GM21529 (cell line): ENCODE data around the gene OR13C3.
"Not testable (repeated sequence)": the region's sequence is repeated elsewhere in the genome, so short reads cannot be mapped to it uniquely, and the experiment has no call there.

ENCODE experiments used
- ATAC-seq: cut with Tn5 transposase; IDR thresholded peaks from one replicate; pipeline ENCODE4 v1.9.1; 2021; ENCODE audit not compliant: unreplicated experiment

Gene OR13C3

DNA sequence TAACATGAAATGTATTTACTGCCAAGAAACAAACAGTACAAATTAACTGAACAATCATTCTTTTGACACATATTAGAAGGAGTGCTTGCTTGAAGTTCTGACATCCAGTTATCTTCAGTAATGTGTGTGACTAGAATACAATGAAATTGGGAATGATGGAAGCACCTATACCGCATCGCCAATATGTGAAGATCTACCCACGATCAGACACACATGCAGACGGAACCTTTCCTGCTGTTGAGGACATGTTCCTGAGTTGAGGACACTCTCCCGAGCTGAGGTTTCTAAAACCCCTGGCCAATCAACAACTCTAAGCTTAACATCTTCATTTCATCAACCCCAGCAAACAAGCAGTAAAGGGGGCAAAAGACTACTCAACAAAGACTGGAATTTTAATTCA lies at the start of gene OR13C3:
TSS of gene OR13C3 (minus strand) at position 101 of the 400 bp plus-strand sequence. CDS start 133 bp downstream, outside the sequence.
- no peak for ATAC-seq

DNA sequence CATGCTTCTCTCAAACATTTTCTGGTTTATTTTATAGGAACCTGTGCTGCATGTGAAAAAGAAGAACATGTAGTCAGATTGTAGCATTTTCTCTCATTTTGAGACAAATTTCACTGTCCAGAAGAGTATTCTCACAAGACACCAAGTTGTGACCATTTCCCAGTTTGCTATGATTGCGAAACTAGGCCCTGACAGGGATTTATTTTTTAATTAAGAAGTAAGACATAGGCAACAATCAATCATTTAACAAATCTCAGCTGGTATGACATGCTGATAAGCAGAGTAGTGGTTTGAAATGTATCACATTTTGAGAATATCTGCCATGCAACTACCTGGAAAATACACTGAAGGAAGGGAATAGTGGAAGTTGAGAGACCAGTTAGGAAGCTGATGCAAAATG lies 43.9 kb upstream of the OR13C3 start:
- ATAC-seq, result no peak

DNA sequence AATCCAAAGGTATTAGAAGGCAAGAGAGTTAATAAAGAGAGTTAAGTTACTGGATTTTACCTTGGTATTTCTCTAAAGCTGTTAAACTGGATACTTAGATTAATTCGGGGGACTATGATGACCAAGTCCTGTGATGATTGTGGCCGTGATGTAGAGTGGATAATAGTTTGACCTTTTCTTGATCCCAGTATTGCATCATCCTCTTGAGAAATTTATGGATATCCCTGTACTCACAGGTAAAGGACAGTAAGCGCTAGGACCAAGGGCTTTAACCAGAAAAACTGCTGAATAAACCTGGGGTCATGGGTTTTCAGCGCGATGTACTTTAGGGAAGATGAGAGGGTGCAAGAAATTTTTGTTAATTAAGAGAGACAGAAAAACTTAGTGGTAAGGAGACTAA lies 40.6 kb upstream of the OR13C3 start:
- ATAC-seq, result no peak

DNA sequence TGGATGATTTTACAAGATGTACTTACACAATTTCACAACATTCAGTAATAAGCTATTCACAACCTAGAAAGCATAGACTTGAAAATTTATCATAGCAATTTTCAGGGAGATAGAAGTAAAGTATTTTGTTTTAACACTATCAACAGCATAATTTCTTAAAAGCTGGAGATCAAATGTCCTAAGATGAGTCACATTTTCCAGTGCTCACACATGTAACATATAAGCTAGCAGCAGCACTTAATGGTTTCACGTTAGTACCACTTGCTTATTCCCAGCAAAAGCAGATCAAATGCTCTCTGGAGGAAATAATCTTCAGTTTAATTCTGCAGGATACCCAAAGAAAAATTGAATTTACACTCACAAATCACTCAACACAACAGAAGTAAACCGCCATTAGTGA lies 38.8 kb upstream of the OR13C3 start:
- ATAC-seq, result no peak

DNA sequence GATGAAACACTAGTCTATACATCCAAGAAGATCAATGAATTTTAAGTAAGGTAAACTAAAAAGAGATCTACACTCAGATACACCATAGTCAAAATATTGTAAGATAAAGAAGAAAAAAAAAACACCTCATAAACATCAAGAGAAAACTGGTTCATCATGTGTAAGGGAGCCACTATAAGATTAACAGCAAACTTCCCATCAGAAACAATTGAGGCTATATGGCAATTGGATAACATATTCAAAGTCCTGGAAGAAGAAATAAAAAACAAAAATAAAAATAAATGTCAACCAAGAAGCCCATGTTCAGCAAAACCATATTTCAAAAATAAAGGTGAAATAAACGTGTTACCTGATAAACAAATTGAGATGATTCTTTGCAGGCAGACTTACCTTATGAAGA lies 36.0 kb upstream of the OR13C3 start:
- ATAC-seq, result no peak

GRCh38 chr9:104568868-104569267 lies 32.2 kb upstream of the OR13C3 start, which contains the start of gene OR13C8:
OR13C8 (plus strand) TSS chr9:104569168; CDS start chr9:104569168, 0 bp downstream.
- ATAC-seq, result no peak

DNA sequence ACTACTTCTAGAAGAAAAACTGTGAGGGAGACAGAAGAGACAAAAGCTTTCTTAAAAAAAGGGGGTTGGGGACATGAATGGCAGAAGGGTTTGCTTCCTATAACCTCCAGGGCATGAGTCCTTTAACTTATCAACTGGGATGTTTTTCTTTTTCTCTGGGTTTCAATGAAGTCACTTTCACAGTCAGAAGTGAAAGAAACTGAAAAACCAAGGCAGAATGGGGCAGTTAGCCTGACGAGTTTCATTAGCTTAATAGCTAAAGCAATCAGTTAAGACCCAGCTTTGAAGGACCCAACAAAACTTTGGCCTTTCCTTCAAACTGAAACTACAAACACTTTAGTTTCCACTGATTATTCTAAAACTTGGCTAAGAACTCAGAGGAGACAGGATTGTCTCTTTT lies 27.7 kb upstream of the OR13C3 start:
- no peak for ATAC-seq

DNA sequence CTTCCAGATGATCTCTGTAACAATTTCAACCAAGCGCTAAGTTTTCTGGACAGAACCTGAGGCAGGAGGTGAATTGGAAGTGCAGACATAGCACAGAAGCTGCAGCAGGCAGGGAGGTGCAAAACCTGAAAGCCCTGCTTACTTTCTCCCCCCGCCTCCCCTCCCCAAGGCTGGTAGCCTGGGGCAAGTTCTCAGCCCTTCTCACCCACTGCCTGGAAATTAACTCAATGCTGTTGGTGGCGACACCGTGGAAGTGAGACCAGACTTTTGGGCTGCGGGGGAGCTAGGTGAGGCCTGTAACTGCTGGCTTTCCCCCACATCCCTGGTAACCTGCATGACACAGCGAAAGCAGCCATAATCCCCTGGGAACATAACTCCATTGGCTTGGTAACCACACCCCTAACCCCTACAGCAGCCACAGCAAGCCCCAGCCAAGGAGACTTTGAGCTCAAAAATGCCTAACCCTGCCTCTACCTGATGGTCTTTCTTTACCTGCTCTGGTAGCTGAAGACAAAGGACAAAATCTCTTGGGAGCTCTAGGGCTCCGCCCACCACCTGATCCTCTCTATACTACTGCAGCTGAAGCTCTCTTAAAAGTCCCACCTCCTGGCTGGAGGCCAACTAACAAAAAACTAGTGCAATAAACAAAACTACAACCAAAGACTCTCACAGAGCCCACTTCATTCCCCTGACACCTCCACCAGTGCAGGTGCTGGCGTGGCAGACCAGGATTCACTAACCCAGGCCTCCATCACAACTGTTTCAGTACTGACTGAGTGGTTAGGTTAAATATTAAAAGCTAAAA lies 20.4 kb upstream of the OR13C3 start:
- no peak for ATAC-seq

DNA sequence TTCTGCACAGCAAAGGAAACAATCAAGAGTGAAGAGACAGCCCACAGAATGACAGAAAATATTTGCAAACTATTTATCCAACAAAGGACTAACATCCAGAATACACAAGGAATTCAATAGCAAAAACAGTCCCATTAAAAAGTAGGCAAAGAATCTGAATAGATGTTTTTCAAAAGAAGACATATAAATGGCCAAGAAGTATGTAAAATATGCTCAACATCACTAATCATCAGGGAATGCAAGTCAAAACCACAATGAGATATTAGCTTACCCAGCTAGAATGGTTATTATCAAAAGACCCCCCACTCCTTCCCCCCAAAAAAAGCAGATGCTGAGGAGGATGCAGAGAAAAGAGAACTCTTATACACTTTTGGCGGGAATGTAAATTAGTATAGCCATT lies 18.9 kb upstream of the OR13C3 start:
- ATAC-seq, result no peak

- no peak for ATAC-seq
These were observed 16.6 kb upstream of the OR13C3 start for GRCh38 chr9:104553261-104553660.

GRCh38 chr9:104544644-104545043 lies 8.0 kb upstream of the OR13C3 start:
- no peak for ATAC-seq

DNA sequence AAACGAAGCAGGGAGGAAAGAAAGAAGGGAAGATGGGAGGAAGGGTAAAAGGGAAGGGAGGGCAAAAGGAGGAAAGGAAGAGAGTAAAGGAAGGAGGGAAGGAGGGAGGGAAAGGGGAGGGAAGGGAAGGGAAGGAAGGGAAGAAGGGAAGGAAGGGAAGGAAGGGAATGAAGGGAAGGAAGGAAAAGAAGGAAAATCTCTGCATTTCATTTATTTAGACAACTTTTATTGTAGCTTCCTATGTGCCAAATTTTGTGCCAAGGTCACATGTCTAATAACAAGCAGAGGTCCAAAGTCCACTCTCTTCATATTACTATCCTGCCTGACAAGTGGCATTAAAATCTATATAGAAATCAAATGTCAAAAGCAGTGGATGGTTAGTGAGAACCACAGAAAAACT lies 2.6 kb upstream of the OR13C3 start:
- no peak for ATAC-seq

DNA sequence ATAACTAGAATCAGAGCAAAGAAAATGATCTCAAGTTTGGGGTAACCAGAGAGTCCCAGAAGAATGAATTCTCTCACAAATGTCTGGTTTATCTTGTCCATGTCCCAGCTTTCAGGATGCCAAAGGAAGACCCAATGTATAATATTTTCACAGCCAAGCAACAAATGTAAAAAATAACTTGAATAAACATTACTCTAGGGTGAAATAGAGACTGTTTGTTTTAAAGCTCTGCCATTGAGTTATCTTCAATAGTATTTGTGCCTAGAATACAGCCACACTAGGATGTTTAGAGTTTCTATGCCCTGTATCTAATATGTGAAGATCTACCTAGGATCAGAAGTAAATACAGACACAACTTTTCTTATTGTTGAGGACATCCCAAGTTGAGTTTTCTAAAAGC lies 9.5 kb downstream of the OR13C3 start, which contains the start of gene OR13C4:
TSS of gene OR13C4 (minus strand) at position 101 of the 400 bp plus-strand sequence. CDS start at position 101, 0 bp downstream.
- ATAC-seq, result no peak

GRCh38 chr9:104520241-104520640 lies 16.4 kb downstream of the OR13C3 start:
- ATAC-seq, result not testable (repeated sequence)

- no peak for ATAC-seq
These were observed 21.8 kb downstream of the OR13C3 start for GRCh38 chr9:104514901-104515300.

DNA sequence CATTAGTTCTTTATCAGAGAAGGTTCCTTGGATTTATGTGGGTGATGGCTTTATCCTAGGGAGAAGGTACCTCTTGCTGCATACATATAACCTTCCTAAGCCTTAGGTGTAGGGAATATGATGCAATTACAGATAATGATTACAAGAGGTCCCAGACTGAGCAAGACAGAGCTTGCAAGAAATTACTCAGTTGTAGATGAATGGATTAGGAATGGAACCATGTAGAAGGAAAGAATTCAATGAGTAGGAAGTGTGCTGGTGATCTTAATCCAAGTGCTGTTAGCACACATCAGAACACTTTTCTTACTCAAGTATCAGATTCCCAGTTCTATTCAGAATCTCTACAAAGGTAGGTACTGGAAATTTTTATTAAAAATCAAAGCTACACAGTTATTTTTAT lies 30.1 kb downstream of the OR13C3 start:
- no peak for ATAC-seq

GRCh38 chr9:104503963-104504362 lies 32.7 kb downstream of the OR13C3 start, which contains the start of gene OR13F1:
OR13F1 (plus strand) TSS chr9:104504263; CDS start chr9:104504263, 0 bp downstream.
- ATAC-seq, result no peak

DNA sequence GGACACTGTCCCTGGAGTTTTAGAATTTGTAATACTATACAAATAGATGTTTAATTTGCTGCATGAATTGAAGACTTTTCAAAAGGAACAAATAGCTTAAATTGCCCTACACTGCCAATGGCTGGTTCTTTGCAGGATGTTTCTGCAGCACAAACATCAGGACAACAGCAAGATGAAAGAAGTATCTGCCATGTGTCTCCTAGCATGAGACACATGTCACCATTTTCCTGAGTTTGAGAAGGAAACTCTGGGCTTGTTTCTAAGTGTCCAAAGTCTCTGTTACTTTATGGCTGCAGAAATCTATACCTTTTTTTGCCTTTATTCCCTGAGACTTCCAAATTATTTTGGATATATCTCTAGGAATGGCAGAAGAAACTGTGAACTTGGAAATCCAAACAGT lies 33.2 kb downstream of the OR13C3 start:
- no peak for ATAC-seq

GRCh38 chr9:104494808-104495207 lies 41.8 kb downstream of the OR13C3 start:
- ATAC-seq, result no peak
